GM10266 (cell line): ENCODE data around the gene VWA8.
"Not testable (repeated sequence)": the region's sequence is repeated elsewhere in the genome, so short reads cannot be mapped to it uniquely, and the experiment has no call there.

Experiments
- DNase-seq: peaks from one replicate; pipeline ENCODE4 v3.0.0; 2012; ENCODE audit errors: extremely low spot score
- TF ChIP-seq, protein P1 (sequence below): IDR thresholded peaks from 2 replicates; pipeline ENCODE4 v1.5.1; 2012; ENCODE audit warnings: mild to moderate bottlenecking, low read depth; ENCODE audit not compliant: control insufficient read depth, insufficient read depth; ENCODE audit errors: missing control alignments

VWA8 gene

DNA sequence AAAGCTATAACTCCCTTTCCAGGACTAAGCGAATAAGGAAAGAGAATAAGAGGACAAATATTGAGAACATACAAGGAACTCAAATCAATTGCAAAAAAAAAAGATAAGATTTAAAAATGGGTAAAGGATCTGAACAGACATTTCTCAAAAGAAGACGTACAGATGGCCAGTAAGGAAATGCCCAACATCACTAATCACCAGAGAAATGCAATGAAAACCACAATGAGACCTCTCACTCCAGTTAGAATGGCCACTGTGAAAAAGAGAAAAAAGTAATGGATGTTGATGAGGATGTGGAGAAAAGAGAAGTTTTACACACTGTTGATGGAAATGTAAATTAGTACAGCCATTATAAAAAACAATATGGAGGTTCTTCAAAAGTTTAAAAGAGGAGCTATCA lies 63.8 kb downstream of the VWA8 start:
- TF ChIP-seq, protein P1, sequence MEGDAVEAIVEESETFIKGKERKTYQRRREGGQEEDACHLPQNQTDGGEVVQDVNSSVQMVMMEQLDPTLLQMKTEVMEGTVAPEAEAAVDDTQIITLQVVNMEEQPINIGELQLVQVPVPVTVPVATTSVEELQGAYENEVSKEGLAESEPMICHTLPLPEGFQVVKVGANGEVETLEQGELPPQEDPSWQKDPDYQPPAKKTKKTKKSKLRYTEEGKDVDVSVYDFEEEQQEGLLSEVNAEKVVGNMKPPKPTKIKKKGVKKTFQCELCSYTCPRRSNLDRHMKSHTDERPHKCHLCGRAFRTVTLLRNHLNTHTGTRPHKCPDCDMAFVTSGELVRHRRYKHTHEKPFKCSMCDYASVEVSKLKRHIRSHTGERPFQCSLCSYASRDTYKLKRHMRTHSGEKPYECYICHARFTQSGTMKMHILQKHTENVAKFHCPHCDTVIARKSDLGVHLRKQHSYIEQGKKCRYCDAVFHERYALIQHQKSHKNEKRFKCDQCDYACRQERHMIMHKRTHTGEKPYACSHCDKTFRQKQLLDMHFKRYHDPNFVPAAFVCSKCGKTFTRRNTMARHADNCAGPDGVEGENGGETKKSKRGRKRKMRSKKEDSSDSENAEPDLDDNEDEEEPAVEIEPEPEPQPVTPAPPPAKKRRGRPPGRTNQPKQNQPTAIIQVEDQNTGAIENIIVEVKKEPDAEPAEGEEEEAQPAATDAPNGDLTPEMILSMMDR = no peak
- DNase-seq = no peak

DNA sequence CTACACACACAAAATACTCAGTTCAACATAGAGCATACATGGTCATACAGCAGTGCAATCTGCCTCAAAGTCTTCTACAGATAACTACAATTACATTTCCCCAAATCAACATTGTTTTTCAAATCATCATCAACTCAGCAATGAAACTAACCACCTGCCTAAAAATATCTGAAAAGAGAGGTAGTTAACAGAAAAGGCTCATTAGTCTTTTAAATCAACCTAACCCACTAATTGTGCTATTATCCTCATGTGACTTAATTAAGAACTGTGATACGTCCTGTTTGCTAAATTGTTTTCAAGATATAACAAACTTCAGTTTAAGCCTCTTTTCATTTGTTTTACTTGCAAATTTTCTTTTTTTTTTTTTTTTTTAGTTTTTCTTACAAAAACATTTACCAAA lies 65.4 kb downstream of the VWA8 start:
- TF ChIP-seq, protein P1 = no peak
- no peak for DNase-seq

DNA sequence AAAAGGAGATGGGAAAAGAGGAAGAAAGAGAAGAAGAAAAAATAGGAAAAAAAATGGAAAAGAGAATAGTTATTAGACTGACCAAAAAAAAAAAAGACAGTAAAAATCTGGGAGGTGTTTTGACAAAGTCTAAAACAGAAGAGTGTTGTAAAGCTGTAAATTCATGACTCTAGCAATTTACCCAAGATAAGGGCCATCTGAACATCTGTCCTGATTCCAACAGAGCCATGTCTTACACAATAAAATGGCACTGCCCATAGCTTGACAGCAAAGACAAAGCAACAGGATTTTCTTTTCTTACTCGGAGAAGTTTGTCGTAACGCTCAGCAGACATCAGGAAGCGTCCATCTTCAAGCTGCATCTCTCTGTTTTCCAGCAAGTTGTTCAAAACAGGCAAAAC lies 69.8 kb downstream of the VWA8 start:
- TF ChIP-seq, protein P1 = no peak
- no peak for DNase-seq

DNA sequence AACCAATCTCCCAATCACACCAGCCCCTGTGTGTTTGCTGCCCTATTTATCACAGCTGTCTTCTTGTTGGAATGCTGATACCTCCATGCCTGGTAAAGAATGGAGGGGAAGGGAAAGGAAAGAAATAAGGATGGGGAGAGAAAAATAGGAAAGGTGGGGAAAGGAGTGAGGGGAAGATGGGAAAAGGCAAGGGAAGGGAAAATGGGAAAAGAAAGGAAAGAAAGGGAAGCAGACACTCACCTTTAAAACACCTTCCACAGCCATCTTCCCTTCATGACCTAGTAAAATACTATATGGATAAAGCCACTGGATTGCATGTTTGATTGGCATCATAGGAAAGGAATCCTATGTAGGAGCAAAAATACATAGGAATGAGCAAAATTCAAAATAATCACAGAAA lies 77.8 kb downstream of the VWA8 start:
- DNase-seq = no peak
- TF ChIP-seq, protein P1 = no peak

DNA sequence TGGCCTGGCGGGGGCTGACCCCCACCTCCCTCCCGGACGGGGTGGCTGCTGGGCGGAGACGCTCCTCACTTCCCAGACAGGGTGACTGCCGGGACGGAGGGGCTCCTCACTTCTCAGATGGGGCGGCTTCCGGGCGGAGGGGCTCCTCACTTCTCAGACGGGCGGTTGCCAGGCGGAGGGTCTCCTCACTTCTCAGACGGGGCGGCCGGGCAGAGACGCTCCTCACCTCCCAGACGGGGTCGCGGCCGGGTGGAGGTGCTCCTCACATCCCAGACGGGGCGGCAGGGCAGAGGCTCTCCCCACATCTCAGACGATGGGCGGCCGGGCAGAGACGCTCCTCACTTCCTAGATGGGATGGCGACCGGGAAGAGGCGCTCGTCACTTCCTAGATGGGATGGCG lies 79.0 kb downstream of the VWA8 start:
- DNase-seq = not testable (repeated sequence)

DNA sequence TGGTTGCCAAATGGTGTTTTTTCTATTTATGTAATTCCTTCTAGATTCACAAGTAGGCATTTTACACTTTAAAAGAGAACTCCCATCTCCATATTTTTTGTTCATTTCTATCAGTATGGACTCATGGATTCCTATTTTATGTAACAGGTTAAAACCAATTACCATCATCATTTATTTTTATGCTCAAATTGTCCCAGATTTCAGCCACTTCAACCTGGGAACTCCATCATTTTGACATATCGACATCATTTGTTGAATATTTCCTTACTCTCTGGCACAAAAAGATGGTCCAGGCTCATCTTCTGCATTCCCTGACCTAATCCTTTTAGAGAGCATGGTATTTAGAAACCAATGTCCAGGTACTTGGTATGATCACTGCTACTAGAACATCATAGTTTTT lies 79.9 kb downstream of the VWA8 start:
- TF ChIP-seq, protein P1 = no peak
- no peak for DNase-seq

DNA sequence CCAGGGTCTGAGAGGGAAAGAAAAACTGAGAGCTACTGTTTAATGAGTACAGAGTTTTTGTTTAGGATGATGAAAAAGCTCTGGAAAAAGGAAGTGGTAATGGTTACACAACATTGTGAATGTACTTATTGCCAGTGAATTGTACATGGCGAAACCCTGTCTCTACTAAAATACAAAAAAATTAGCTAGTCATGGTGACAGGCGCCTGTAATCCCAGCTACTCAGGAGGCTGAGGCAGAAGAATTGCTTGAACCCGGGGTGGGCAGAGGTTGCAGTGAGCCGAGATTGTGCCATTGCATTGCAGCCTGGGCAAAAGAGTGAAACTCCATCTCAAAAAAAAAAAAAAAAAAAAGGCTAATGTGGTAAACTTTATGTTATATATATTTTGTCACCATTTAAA lies 96.3 kb downstream of the VWA8 start:
- DNase-seq = no peak
- TF ChIP-seq, protein P1 = no peak

DNA sequence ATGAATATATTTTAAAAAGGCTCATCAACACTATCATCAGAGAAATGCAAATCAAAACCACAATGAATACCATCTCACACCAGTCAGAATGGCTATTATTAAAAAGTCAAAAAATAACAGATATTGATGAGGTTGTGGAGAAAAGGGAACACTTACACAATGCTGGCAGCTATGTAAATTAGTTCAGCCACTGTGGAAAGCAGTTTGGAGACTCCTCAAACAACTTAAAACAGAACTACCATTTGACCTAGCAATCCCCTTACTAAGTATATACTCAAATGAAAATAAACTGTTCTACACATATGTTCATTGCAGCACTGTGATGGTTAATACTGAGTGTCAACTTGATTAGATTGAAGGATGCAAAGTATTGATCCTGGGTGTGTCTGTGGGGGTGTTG lies 98.2 kb downstream of the VWA8 start:
- DNase-seq = not testable (repeated sequence)
